Stimulated activated naive CD4-positive, alpha-beta T cell (primary cell): ENCODE results near the gene C18orf32.
"Not testable (repeated sequence)": the region's sequence is repeated elsewhere in the genome, so short reads cannot be mapped to it uniquely, and the experiment has no call there.

Source experiments
- DNase-seq, 6 experiments: peaks; one replicate each; lab custom pipeline; 2025; lab: John Stamatoyannopoulos, UW

The C18orf32 gene

GRCh38 chr18:49467599-49467998, 19.4 kb downstream of the C18orf32 start:
- no peak for DNase-seq

- DNase-seq, result no peak
Measured at GRCh38 chr18:49467019-49467563, 19.9 kb downstream of the C18orf32 start.

- DNase-seq, result no peak
Measured at GRCh38 chr18:49464718-49465598, 22.1 kb downstream of the C18orf32 start.

- DNase-seq, result no peak
Measured at GRCh38 chr18:49461602-49461977, 25.4 kb downstream of the C18orf32 start.

GRCh38 chr18:49460976-49461601, 25.9 kb downstream of the C18orf32 start:
- DNase-seq, result no peak

GRCh38 chr18:49459404-49460171, 27.4 kb downstream of the C18orf32 start:
- peak in 2 of 6 experiments; percentile 20 to 25 for DNase-seq

- DNase-seq, result no peak
Measured at GRCh38 chr18:49457616-49458015, 29.4 kb downstream of the C18orf32 start.

- DNase-seq, result no peak
Measured at GRCh38 chr18:49456794-49457193, 30.2 kb downstream of the C18orf32 start.

- not testable (repeated sequence) for DNase-seq
Measured at GRCh38 chr18:49452534-49452933, 34.5 kb downstream of the C18orf32 start.

GRCh38 chr18:49447810-49448745, 39.0 kb downstream of the C18orf32 start:
- peak in 3 of 6 experiments; percentile 1 to 42 (median 33) for DNase-seq

GRCh38 chr18:49446481-49446880, 40.6 kb downstream of the C18orf32 start:
- DNase-seq, result no peak

- DNase-seq, result no peak
Measured at GRCh38 chr18:49444581-49444980, 42.5 kb downstream of the C18orf32 start.

- DNase-seq, result no peak
Measured at GRCh38 chr18:49443837-49444236, 43.2 kb downstream of the C18orf32 start.

GRCh38 chr18:49441338-49441938, 45.6 kb downstream of the C18orf32 start:
- no peak for DNase-seq

- DNase-seq, result no peak
Measured at GRCh38 chr18:49435170-49435569, 51.9 kb downstream of the C18orf32 start.

- DNase-seq, result no peak
Measured at GRCh38 chr18:49432602-49433001, 54.4 kb downstream of the C18orf32 start.

- no peak for DNase-seq
Measured at GRCh38 chr18:49431165-49431962, 55.7 kb downstream of the C18orf32 start.
